ENCODE measurements around the gene CCDC90B.
"Not testable (repeated sequence)": the region's sequence is repeated elsewhere in the genome, so short reads cannot be mapped to it uniquely, and the experiment has no call there.

The CCDC90B gene

DNA sequence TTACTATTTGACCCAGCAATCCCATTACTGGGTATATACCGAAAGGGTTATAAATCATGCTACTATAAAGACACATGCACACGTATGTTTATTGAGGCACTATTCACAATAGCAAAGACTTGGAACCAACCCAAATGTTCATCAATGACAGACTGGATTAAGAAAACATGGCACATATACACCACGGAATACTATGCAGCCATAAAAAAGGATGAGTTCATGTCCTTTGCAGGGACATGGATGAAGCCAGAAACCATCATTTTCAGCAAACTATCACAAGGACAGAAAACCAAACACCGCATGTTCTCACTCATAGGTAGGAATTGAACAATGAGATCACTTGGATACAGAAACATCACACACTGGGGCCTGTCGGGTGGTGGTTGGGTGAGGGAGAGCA, 14.4 kb downstream of the CCDC90B start:
- H2AK5ac ChIP-seq (ENCODE audit: low read depth, low read length): not testable (repeated sequence)

DNA sequence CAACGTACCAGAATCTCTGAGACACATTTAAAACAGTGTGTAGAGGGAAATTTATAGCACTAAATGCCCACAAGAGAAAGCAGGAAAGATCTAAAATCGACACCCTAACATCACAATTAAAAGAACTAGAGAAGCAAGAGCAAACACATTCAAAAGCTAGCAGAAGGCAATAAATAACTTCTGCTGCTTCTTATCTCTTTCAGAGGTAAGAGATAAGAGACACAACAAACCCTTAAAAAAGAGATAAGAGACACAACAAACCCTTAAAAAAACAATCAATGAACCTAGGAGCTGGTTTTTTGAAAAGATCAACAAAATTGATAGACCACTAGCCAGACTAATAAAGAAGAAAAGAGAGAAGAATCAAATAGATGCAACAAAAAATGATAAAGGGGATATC, 17.1 kb downstream of the CCDC90B start:
- H3K14ac ChIP-seq (ENCODE audit: low read length); H3K9me3 ChIP-seq (replicated peaks in 1 of 2; ENCODE audit: control insufficient read depth in 2 of 2, insufficient read depth in 1 of 2, low read depth in 1 of 2, low read length in 2 of 2); H3K27me3 ChIP-seq (ENCODE audit: control insufficient read depth in 3 of 3, insufficient read depth in 3 of 3, low read depth in 1 of 3, low read length in 3 of 3); H4K8ac ChIP-seq (ENCODE audit: low read depth, low read length); H3K4me1 ChIP-seq (ENCODE audit: control insufficient read depth in 2 of 2, insufficient read depth in 1 of 2, low read depth in 1 of 2, low read length in 2 of 2); H3K23ac ChIP-seq (ENCODE audit: low read depth, low read length, poor library complexity); H4K91ac ChIP-seq (ENCODE audit: low read depth, low read length, poor library complexity); H2BK12ac ChIP-seq (ENCODE audit: low read length); H3K18ac ChIP-seq (ENCODE audit: low read length); H2AFZ ChIP-seq (ENCODE audit: low read length); H3K79me1 ChIP-seq (ENCODE audit: low read depth, low read length); H2BK120ac ChIP-seq (ENCODE audit: low read depth, low read length); H2BK5ac ChIP-seq (ENCODE audit: low read length); H3K27ac ChIP-seq (replicated peaks; ENCODE audit: low read length); H3K9ac ChIP-seq (ENCODE audit: low read depth, low read length, poor library complexity); DNase-seq (ENCODE audit: low spot score); H3K4me2 ChIP-seq (ENCODE audit: insufficient read depth, low read length, poor library complexity, severe bottlenecking); H2BK15ac ChIP-seq (ENCODE audit: low read length); H3K4ac ChIP-seq (ENCODE audit: low read length); H2AK5ac ChIP-seq (ENCODE audit: low read depth, low read length); H3K4me3 ChIP-seq (ENCODE audit: low read length in 2 of 2): not testable (repeated sequence)
- no CpG with 5 or more reads among the region's 2 CpGs for WGBS, 2 donors (ENCODE audit: extremely low coverage in 2 of 2, insufficient read length in 2 of 2, insufficient replicate concordance in 1 of 2)
- H3K36me3 ChIP-seq (replicated peaks in 1 of 2; ENCODE audit: control insufficient read depth in 2 of 2, insufficient read depth in 2 of 2, low read length in 2 of 2): peaks cover 4 to 57% of the 10 kb centered on the region in 2 donors

More for the DNA sequence above, 14.4 kb downstream of the CCDC90B start:
- H2BK12ac ChIP-seq (ENCODE audit: low read length); H4K8ac ChIP-seq (ENCODE audit: low read depth, low read length); DNase-seq (ENCODE audit: low spot score); H3K4me1 ChIP-seq (ENCODE audit: control insufficient read depth in 2 of 2, insufficient read depth in 1 of 2, low read depth in 1 of 2, low read length in 2 of 2); H3K4me2 ChIP-seq (ENCODE audit: insufficient read depth, low read length, poor library complexity, severe bottlenecking); H3K27me3 ChIP-seq (ENCODE audit: control insufficient read depth in 3 of 3, insufficient read depth in 3 of 3, low read depth in 1 of 3, low read length in 3 of 3); H2BK120ac ChIP-seq (ENCODE audit: low read depth, low read length); H3K18ac ChIP-seq (ENCODE audit: low read length); H3K9me3 ChIP-seq (replicated peaks in 1 of 2; ENCODE audit: control insufficient read depth in 2 of 2, insufficient read depth in 1 of 2, low read depth in 1 of 2, low read length in 2 of 2); H3K27ac ChIP-seq (replicated peaks; ENCODE audit: low read length); H2BK5ac ChIP-seq (ENCODE audit: low read length); H3K9ac ChIP-seq (ENCODE audit: low read depth, low read length, poor library complexity); H3K14ac ChIP-seq (ENCODE audit: low read length); H3K79me1 ChIP-seq (ENCODE audit: low read depth, low read length); H2AFZ ChIP-seq (ENCODE audit: low read length); H2BK15ac ChIP-seq (ENCODE audit: low read length); H3K4ac ChIP-seq (ENCODE audit: low read length); H4K91ac ChIP-seq (ENCODE audit: low read depth, low read length, poor library complexity); H3K4me3 ChIP-seq (ENCODE audit: low read length in 2 of 2); H3K23ac ChIP-seq (ENCODE audit: low read depth, low read length, poor library complexity): not testable (repeated sequence)
- no CpG with 5 or more reads among the region's 5 CpGs for WGBS, 2 donors (ENCODE audit: extremely low coverage in 2 of 2, insufficient read length in 2 of 2, insufficient replicate concordance in 1 of 2)
- peaks cover 2 to 59% of the 10 kb centered on the region in 2 donors for H3K36me3 ChIP-seq (replicated peaks in 1 of 2; ENCODE audit: control insufficient read depth in 2 of 2, insufficient read depth in 2 of 2, low read length in 2 of 2)

DNA sequence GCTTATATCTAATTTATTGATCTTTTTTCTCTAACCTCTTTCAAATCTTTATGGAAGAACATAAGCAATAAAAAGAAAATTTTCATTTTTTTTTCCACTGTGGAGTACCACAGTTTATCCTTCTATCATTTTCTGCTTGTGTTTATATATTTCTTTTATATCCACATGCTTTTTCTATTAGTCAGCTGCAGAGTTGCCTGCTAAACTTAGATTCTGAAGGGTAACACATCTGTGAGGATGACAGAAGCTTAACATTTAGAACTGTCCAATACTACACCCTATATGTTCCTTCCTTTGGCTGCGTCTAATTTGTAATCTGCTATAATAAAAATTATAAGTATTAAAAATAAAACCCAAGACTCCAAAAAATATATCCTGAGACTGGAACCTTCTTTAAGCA, 20.8 kb downstream of the CCDC90B start:
- no peak overlapping the region for H4K8ac ChIP-seq (ENCODE audit: low read depth, low read length)
- no peak overlapping the region for H2BK15ac ChIP-seq (ENCODE audit: low read length)
- H3K4me2 ChIP-seq (ENCODE audit: insufficient read depth, low read length, poor library complexity, severe bottlenecking): no peak overlapping the region
- no peak overlapping the region for H2BK12ac ChIP-seq (ENCODE audit: low read length)
- H3K27ac ChIP-seq (replicated peaks; ENCODE audit: low read length): no peak overlapping the region
- DNase-seq (ENCODE audit: low spot score): no peak
- WGBS, 2 donors (ENCODE audit: extremely low coverage in 2 of 2, insufficient read length in 2 of 2, insufficient replicate concordance in 1 of 2): no CpG with 5 or more reads among the region's 1 CpG
- H3K14ac ChIP-seq (ENCODE audit: low read length): no peak overlapping the region
- no peak overlapping the region for H2AK5ac ChIP-seq (ENCODE audit: low read depth, low read length)
- H3K79me1 ChIP-seq (ENCODE audit: low read depth, low read length): no peaks in the 10 kb centered on the region
- no peak overlapping the region for H3K4me3 ChIP-seq (ENCODE audit: low read length in 2 of 2)
- no peak overlapping the region for H2BK5ac ChIP-seq (ENCODE audit: low read length)
- H3K4ac ChIP-seq (ENCODE audit: low read length): no peak overlapping the region
- H3K9ac ChIP-seq (ENCODE audit: low read depth, low read length, poor library complexity): no peak overlapping the region
- peaks cover 4 to 70% of the 10 kb centered on the region in 2 donors for H3K36me3 ChIP-seq (replicated peaks in 1 of 2; ENCODE audit: control insufficient read depth in 2 of 2, insufficient read depth in 2 of 2, low read length in 2 of 2)
- no peaks in the 10 kb centered on the region for H3K4me1 ChIP-seq (ENCODE audit: control insufficient read depth in 2 of 2, insufficient read depth in 1 of 2, low read depth in 1 of 2, low read length in 2 of 2)
- no peaks in the 10 kb centered on the region for H3K9me3 ChIP-seq (replicated peaks in 1 of 2; ENCODE audit: control insufficient read depth in 2 of 2, insufficient read depth in 1 of 2, low read depth in 1 of 2, low read length in 2 of 2)
- H4K91ac ChIP-seq (ENCODE audit: low read depth, low read length, poor library complexity): no peak overlapping the region
- no peak overlapping the region for H3K23ac ChIP-seq (ENCODE audit: low read depth, low read length, poor library complexity)
- no peak overlapping the region for H2AFZ ChIP-seq (ENCODE audit: low read length)
- no peak overlapping the region for H3K18ac ChIP-seq (ENCODE audit: low read length)
- H3K27me3 ChIP-seq (ENCODE audit: control insufficient read depth in 3 of 3, insufficient read depth in 3 of 3, low read depth in 1 of 3, low read length in 3 of 3): no peaks in the 10 kb centered on the region
- no peak overlapping the region for H2BK120ac ChIP-seq (ENCODE audit: low read depth, low read length)

DNA sequence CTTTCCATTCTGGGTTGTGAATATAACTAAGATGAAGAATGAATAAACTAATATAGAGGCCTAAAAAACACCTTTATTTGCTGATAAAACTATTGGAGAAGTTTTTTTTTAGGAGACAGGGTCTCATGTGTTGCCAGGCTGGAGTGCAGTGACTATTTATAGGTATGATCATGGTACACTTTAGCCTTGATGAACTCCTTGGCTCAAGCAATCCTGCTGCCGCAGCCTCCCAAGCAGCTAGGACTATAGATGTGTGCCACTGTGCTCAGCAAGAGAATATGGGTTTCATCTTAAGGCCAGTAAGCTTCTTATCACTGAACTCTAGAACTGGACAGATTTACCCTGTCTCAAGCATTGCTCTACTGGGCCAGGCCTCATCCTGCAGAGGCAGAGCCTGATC, 26.6 kb downstream of the CCDC90B start:
- Histone ChIP-seq H3K4me2 (ENCODE audit: insufficient read depth, low read length, poor library complexity, severe bottlenecking) (no peak overlapping the region), H2AFZ (ENCODE audit: low read length) (no peak overlapping the region), H3K9me3 (replicated peaks in 1 of 2; ENCODE audit: control insufficient read depth in 2 of 2, insufficient read depth in 1 of 2, low read depth in 1 of 2, low read length in 2 of 2) (no peaks in the 10 kb centered on the region), H2BK15ac (ENCODE audit: low read length) (no peak overlapping the region), H3K27ac (replicated peaks; ENCODE audit: low read length) (no peak overlapping the region), H2AK5ac (ENCODE audit: low read depth, low read length) (no peak overlapping the region), H2BK5ac (ENCODE audit: low read length) (no peak overlapping the region), H3K4ac (ENCODE audit: low read length) (no peak overlapping the region), H3K4me1 (ENCODE audit: control insufficient read depth in 2 of 2, insufficient read depth in 1 of 2, low read depth in 1 of 2, low read length in 2 of 2) (peaks cover 0 to 1% of the 10 kb centered on the region in 2 donors), H2BK120ac (ENCODE audit: low read depth, low read length) (no peak overlapping the region), H3K9ac (ENCODE audit: low read depth, low read length, poor library complexity) (no peak overlapping the region), H4K91ac (ENCODE audit: low read depth, low read length, poor library complexity) (no peak overlapping the region), H3K36me3 (replicated peaks in 1 of 2; ENCODE audit: control insufficient read depth in 2 of 2, insufficient read depth in 2 of 2, low read length in 2 of 2) (peaks cover 10 to 89% of the 10 kb centered on the region in 2 donors), H3K23ac (ENCODE audit: low read depth, low read length, poor library complexity) (no peak overlapping the region), H2BK12ac (ENCODE audit: low read length) (no peak overlapping the region), H3K18ac (ENCODE audit: low read length) (no peak overlapping the region), H3K4me3 (ENCODE audit: low read length in 2 of 2) (no peak overlapping the region), H4K8ac (ENCODE audit: low read depth, low read length) (no peak overlapping the region), H3K79me1 (ENCODE audit: low read depth, low read length) (no peaks in the 10 kb centered on the region), H3K27me3 (ENCODE audit: control insufficient read depth in 3 of 3, insufficient read depth in 3 of 3, low read depth in 1 of 3, low read length in 3 of 3) (no peaks in the 10 kb centered on the region), H3K14ac (ENCODE audit: low read length) (no peak overlapping the region)
- DNase-seq (ENCODE audit: low spot score): no peak
- no CpG with 5 or more reads among the region's 1 CpG for WGBS, 2 donors (ENCODE audit: extremely low coverage in 2 of 2, insufficient read length in 2 of 2, insufficient replicate concordance in 1 of 2)

All from neuronal stem cell (in vitro differentiated cells).